HG02759 (cell line): ENCODE results near the gene PCSK6.

ENCODE experiments used
- ATAC-seq: cut with Tn5 transposase; IDR thresholded peaks from one replicate; pipeline ENCODE4 v1.9.1; 2021; ENCODE audit warnings: mild to moderate bottlenecking, moderate library complexity; ENCODE audit not compliant: unreplicated experiment

PCSK6 gene

DNA sequence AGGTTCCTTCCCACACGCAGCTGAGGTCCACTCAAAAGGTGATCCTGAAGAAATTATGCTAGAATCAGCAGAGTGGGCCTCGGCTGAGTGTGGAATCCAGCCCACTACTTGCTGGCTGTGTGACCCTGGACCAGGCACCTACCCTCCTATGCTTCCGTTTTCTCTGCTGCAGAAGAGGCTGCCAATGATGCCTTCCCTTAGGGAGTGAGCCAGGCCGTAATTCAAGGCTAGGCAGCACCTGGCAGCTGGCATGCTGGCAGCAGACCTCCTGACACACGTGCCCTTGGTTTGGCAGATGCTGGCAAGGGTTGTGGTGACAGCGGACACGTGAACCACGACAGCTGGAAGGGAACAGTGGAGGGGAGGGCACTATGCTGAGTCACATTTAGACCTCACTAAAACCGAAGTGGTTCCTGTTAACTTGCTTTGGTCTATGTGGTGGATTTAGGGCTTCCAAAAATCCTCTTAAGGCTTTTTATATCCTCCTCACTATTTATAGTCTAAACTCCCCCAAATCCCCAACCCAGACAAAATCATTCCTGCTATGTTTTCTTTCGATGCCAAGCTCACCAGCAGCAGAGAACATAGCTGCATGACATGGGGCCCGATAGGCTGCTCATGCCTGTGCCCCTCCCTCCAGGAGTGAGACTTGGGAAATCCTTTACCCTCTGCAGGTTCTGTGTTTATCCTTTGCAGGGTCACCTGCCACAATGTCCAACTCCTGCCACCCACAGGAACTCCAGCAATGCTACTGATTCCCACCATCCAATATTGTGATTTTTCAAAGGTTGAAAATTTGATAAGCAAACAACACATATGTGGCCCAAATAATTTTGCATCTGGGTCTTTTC, 10.6 kb upstream of the PCSK6 start:
- ATAC-seq: peak; percentile 74

- ATAC-seq: no peak
These were observed 9.4 kb upstream of the PCSK6 start for GRCh38 chr15:101498717-101499480.

- no peak for ATAC-seq
These were observed 8.7 kb upstream of the PCSK6 start for GRCh38 chr15:101498076-101498716.

DNA sequence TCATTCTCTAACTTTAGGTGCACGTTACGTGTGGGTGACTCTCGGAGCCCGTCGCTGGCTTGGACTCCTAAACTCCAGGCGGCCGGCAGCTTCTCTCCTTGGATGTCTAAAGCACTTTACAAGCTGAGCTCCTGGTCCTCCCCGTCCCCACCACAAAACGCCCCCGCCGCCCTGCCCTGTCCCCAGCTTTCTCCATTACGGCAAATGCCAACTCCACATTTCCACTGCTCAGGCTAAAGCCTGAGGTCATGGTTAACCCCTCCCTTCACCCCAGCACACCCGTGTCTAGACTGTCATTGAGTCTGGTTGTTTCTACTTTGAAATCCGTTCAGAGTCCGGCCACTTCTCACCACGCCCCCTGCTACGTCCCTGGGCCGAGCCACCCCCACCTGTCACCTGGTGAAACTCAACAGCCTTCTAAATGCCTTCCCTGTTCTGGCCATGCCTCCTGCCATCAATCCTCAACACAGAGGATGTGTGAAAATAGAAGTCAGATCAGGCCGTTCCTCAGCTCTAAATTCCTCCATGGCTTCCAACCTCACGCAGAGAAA, 8.1 kb upstream of the PCSK6 start:
- no peak for ATAC-seq

- no peak for ATAC-seq
These were observed 7.5 kb upstream of the PCSK6 start for GRCh38 chr15:101497017-101497416.

DNA sequence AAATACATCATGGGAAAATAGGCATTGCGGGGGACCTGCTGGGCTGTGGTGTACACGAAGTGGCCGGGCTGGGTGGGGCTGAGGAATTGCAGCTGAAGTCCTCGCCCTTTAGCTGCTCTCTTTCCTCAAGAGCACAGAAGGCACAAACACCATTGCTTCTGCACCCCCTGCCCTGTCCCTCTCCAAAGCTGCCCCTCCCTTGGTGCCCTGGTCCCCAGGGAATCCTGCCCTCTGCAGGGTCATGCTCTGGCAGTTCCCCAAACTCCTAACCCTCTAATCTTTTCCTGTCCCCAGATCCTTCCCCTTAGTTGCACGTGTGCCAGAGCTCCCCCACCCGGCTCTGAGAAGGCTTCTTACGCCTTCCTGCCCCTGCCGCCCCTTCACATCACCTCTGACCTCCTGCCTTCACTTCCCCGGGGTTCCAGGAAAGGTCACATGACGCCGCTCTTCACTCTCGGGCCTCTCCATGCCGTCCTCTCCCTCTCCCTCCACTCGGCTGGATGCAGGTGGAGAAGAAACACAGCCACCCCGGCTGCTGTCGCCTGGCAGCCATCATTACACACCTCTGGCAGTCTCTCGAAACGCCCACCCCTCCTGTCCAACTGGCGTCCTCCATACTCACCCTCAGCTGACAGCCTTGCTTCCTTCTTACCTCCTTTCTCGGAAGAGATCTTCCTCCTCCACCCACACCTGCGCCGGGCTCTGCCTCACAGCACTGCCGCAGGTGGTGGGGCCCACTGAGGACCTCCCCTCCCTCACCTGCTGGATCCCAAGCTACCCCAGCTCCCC, 6.9 kb upstream of the PCSK6 start:
- no peak for ATAC-seq

DNA sequence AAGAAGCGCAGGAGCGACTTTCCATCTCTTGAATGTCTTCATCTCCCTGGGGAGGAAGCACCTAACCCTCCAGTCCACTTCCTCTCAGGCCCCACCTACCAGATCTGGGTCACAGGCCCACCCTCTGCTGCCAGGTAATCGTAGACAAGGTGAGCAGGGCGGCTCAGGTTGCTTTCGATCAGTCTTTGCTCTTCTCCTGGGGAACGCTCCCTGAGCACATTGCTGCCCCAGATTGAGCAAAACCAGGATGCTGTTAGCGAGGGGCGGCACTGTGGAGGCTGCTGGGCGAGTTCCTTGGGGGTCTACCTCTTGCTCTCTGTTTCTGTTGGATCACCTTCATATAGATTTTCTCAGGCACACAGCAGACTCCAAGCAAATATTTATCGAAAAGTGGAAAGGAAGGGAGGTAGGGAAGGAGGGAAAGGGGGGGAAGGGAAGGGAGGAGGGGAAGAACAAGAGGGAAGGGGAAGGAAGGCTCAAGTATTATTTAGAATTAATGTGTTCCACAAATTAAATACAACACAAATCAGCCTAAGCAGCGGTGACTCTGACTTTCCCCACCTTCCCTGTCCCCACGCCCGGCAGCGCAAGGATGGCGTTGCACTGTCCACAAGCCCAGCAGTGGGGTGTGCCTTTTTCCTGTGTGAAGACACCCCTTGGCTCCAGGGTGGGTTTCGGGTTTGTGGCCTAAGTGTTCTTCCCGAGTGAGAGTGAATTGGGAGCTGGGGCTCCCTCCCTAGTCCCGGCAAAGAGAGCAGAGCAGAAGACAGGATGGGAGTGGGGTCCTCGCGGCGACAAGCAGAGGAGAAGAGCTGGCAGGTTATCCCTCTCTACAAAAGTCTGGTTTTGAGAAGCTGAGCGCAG, 6.1 kb upstream of the PCSK6 start:
- no peak for ATAC-seq

GRCh38 chr15:101494251-101494796, 4.8 kb upstream of the PCSK6 start:
- no peak for ATAC-seq

DNA sequence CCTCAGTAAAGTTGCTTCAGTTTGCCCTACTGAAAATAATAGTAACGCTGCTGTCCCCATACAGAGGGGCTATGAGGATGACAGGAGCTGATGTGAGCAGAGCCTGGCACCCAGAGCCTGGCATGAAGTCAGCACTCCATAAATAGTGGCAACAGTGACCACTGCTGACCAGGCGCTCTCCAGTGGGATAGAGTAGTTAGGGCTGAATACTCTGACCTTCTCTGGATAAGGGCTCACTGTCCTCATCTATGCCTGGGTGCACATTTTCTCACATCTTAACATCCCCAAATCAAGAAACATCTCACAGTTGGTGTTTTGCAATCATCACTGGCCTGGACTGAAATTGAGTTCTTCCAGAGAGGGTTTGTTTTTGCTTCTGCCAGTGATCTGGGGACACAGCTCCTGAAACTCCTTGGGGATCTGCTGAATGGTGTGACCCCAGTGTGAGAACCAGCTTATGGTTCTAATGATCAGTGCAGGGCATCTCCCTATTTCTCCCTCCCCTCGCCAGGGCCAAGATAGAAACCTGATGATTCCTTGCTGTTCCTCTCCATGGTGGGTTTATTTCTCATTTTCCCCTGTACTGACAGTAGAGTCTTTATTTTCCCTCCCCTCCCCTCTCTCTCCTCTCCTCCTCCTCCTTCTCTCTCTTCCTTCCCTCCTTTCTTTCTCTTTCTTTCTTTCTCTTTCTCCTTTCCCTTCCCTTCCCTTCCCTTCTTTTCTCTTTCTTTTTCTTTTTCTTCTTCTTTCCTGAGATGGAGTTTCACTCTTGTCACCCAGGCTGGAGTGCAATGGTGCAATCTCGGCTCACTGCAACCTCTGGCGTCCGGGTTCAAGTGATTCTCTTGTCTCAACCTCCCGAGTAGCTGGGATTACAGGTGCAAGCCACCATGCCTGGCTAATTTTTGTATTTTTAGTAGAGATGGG, 3.5 kb upstream of the PCSK6 start:
- ATAC-seq: no peak

GRCh38 chr15:101491734-101492640, 2.5 kb upstream of the PCSK6 start:
- no peak for ATAC-seq

- no peak for ATAC-seq
These were observed 1.6 kb upstream of the PCSK6 start for GRCh38 chr15:101490922-101491733.

DNA sequence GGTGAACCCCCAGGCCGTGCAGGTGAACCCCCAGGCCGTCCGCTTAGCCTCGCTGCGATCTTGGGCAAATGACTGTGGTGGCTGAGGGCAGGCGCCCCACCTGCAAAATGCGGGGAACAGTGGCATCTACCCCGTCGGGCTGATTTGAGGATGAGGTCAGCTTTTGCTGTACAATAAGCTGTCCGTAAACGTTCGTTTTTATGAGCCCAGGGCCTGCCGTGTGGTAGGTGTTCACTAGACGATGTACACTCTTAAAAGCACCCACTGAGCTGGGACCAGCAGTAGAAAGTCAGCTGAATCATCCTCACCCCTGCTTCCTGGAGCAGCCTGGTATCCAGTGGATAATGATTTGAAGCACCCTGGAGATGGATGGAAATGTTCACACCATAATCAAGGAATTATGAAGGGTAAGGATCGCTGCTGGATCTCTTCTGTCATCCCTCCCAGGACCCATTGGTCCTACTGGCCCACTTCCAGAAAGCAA, 943 bp upstream of the PCSK6 start:
- ATAC-seq: no peak

DNA sequence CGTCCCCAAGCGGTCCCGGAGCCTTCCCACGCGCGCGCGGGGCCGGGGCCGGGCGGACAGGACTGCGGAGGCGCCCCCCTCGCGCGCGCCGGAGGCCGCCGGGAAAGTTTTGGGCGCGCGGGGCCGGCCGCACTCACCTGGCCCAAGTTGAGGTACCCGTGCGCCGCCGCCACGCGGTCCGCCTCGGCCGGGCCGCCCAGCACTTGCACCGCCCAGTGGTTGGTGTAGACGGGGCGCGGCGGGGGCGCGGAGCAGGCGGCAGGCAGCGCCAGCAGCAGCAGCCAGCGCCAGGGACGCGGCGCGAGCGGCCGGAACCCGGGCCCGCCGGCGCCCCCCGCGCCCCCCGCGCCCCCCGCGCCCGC, 289 bp downstream of the PCSK6 start:
- ATAC-seq: no peak

GRCh38 chr15:101488300-101489164, 975 bp downstream of the PCSK6 start:
- ATAC-seq: no peak

GRCh38 chr15:101486696-101487459, 2.6 kb downstream of the PCSK6 start:
- no peak for ATAC-seq
